Neutrophil (primary cell): Measurements from ENCODE around the gene HSF2.

Source experiments
- H3K27ac ChIP-seq: fragments of 200-600 bp; sonication (generic); 2 replicates; pipeline ENCODE4 v1.5.1; 2016; ENCODE audit warnings: mild to moderate bottlenecking, moderate library complexity
- H3K27me3 ChIP-seq: fragments of 200-600 bp; sonication (generic); 2 replicates; pipeline ENCODE4 v1.6.0; 2016; ENCODE audit warnings: mild to moderate bottlenecking
- H3K36me3 ChIP-seq: fragments of 200-600 bp; sonication (generic); 2 replicates; pipeline ENCODE4 v1.5.1; 2017
- H3K4me1 ChIP-seq, 2 experiments: fragments of 200-600 bp in 1 of 2; sonication (generic) in 1 of 2; 1 replicate in 1 of 2; 2 replicates in 1 of 2; pipeline versions ENCODE4 v1.5.1 to v1.6.1; 2013 to 2016; ENCODE audit warnings: low read depth in 1 of 2, low read length in 1 of 2, mild to moderate bottlenecking in 1 of 2, moderate library complexity in 1 of 2; ENCODE audit not compliant: control insufficient read depth in 1 of 2, insufficient read depth in 1 of 2
- H3K4me3 ChIP-seq, 2 experiments: fragments of 200-600 bp in 1 of 2; sonication (generic) in 1 of 2; 1 replicate in 1 of 2; 2 replicates in 1 of 2; pipeline ENCODE4 v1.5.1; 2013 to 2016; ENCODE audit warnings: low read depth in 1 of 2, low read length in 1 of 2, mild to moderate bottlenecking in 1 of 2, moderate library complexity in 1 of 2
- H3K9me3 ChIP-seq: fragments of 200-600 bp; sonication (generic); 2 replicates; pipeline ENCODE4 v1.5.1; 2016
- TF ChIP-seq, protein P1 (sequence below): fragments of 200-600 bp; sonication (generic); IDR thresholded peaks from 2 replicates; pipeline ENCODE4 v1.5.1; 2016; ENCODE audit warnings: antibody characterized with exemption

HSF2 gene

GRCh38 chr6:122429323-122429722, 29.9 kb downstream of the HSF2 start:
- Histone ChIP-seq H3K4me3 (no peak overlapping the region), H3K27ac (no peak overlapping the region), H3K9me3 (no peaks in the 10 kb centered on the region), H3K27me3 (no peaks in the 10 kb centered on the region), H3K4me1 (no peaks in the 10 kb centered on the region), H3K36me3 (no peaks in the 10 kb centered on the region)
- TF ChIP-seq, protein P1, sequence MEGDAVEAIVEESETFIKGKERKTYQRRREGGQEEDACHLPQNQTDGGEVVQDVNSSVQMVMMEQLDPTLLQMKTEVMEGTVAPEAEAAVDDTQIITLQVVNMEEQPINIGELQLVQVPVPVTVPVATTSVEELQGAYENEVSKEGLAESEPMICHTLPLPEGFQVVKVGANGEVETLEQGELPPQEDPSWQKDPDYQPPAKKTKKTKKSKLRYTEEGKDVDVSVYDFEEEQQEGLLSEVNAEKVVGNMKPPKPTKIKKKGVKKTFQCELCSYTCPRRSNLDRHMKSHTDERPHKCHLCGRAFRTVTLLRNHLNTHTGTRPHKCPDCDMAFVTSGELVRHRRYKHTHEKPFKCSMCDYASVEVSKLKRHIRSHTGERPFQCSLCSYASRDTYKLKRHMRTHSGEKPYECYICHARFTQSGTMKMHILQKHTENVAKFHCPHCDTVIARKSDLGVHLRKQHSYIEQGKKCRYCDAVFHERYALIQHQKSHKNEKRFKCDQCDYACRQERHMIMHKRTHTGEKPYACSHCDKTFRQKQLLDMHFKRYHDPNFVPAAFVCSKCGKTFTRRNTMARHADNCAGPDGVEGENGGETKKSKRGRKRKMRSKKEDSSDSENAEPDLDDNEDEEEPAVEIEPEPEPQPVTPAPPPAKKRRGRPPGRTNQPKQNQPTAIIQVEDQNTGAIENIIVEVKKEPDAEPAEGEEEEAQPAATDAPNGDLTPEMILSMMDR = no peak

DNA sequence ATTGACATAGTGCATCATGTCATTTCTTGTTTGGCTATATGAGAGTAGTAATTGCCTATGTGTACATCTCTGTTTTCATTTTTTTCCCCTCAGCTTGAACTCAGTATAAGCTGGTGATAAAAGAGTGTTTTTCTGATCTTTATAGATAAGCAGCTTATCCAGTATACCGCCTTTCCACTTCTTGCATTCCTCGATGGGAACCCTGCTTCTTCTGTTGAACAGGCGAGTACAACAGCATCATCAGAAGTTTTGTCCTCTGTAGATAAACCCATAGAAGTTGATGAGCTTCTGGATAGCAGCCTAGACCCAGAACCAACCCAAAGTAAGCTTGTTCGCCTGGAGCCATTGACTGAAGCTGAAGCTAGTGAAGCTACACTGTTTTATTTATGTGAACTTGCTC, 32.3 kb downstream of the HSF2 start:
- Histone ChIP-seq H3K36me3 (no peaks in the 10 kb centered on the region), H3K27me3 (no peaks in the 10 kb centered on the region), H3K4me1 (no peaks in the 10 kb centered on the region), H3K27ac (no peak overlapping the region), H3K4me3 (no peak overlapping the region), H3K9me3 (no peaks in the 10 kb centered on the region)
- TF ChIP-seq, protein P1 = no peak

- Histone ChIP-seq H3K9me3 (no peaks in the 10 kb centered on the region), H3K4me3 (no peak overlapping the region), H3K36me3 (no peaks in the 10 kb centered on the region), H3K4me1 (no peaks in the 10 kb centered on the region), H3K27me3 (no peaks in the 10 kb centered on the region), H3K27ac (no peak overlapping the region)
- TF ChIP-seq, protein P1 = no peak
These were observed 33.4 kb downstream of the HSF2 start for GRCh38 chr6:122432816-122433215.

DNA sequence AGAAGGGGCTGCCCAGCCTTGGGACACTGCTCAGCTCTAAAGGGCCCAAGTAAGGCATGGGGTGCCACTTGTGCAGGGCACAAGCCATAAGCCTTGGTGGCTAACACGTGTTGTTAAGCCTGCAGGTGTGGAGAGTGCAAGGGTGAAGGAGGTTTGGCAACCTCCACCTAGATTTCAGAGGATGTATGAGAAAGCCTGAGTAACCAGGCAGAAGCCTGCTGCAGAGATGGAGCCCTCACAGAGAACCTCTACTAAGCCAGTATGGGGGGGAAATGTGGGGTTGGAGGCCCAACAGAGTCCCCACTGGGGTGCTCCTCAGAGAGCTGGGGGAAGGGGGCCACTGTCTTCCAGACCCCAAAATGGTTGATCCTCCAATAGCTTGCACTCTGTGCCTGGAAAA, 39.5 kb downstream of the HSF2 start:
- Histone ChIP-seq H3K27ac (no peak overlapping the region), H3K4me1 (no peaks in the 10 kb centered on the region), H3K9me3 (no peaks in the 10 kb centered on the region), H3K27me3 (no peaks in the 10 kb centered on the region), H3K36me3 (peaks cover 45% of the 10 kb centered on the region), H3K4me3 (no peak overlapping the region)
- TF ChIP-seq, protein P1 = no peak

GRCh38 chr6:122445274-122445673, 45.8 kb downstream of the HSF2 start:
- TF ChIP-seq, protein P1 = no peak
- H3K27ac ChIP-seq = no peak overlapping the region
- peaks cover 91% of the 10 kb centered on the region for H3K36me3 ChIP-seq

GRCh38 chr6:122449069-122449468, 49.6 kb downstream of the HSF2 start:
- no peaks in the 10 kb centered on the region for H3K4me1 ChIP-seq
- no peak overlapping the region for H3K27ac ChIP-seq
- no peaks in the 10 kb centered on the region for H3K9me3 ChIP-seq
- H3K36me3 ChIP-seq = peaks cover 96% of the 10 kb centered on the region
- H3K4me3 ChIP-seq = no peak overlapping the region
- H3K27me3 ChIP-seq = no peaks in the 10 kb centered on the region
- TF ChIP-seq, protein P1 = no peak

More at GRCh38 chr6:122445274-122445673, 45.8 kb downstream of the HSF2 start:
- Histone ChIP-seq H3K4me3 (no peak overlapping the region), H3K27me3 (no peaks in the 10 kb centered on the region), H3K9me3 (no peaks in the 10 kb centered on the region), H3K4me1 (no peaks in the 10 kb centered on the region)
